Measurements from ENCODE around the gene ZG16.

GRCh38 chr16:29744541-29745101, 33.4 kb upstream of the ZG16 start:
- TF ChIP-seq, protein P1, sequence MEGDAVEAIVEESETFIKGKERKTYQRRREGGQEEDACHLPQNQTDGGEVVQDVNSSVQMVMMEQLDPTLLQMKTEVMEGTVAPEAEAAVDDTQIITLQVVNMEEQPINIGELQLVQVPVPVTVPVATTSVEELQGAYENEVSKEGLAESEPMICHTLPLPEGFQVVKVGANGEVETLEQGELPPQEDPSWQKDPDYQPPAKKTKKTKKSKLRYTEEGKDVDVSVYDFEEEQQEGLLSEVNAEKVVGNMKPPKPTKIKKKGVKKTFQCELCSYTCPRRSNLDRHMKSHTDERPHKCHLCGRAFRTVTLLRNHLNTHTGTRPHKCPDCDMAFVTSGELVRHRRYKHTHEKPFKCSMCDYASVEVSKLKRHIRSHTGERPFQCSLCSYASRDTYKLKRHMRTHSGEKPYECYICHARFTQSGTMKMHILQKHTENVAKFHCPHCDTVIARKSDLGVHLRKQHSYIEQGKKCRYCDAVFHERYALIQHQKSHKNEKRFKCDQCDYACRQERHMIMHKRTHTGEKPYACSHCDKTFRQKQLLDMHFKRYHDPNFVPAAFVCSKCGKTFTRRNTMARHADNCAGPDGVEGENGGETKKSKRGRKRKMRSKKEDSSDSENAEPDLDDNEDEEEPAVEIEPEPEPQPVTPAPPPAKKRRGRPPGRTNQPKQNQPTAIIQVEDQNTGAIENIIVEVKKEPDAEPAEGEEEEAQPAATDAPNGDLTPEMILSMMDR (IDR thresholded peaks at IDR 0.05; ENCODE audit: low read depth, low read length) = no peak
- TF ChIP-seq EZH2phosphoT487 (IDR thresholded peaks at IDR 0.05; ENCODE audit: low read depth) = no peak
